GM19372 (cell line): ENCODE data around the gene ITPK1.

ENCODE experiments used
- ATAC-seq: cut with Tn5 transposase; IDR thresholded peaks from one replicate; pipeline ENCODE4 v1.9.1; 2021; ENCODE audit warnings: mild to moderate bottlenecking, low read depth, moderate library complexity; ENCODE audit not compliant: unreplicated experiment

The ITPK1 gene

GRCh38 chr14:92945544-92945943, 170.2 kb downstream of the ITPK1 start:
- no peak for ATAC-seq

GRCh38 chr14:92944976-92945375, 170.7 kb downstream of the ITPK1 start:
- ATAC-seq, result no peak

- no peak for ATAC-seq
Measured at GRCh38 chr14:92943855-92944570, 171.7 kb downstream of the ITPK1 start.

DNA sequence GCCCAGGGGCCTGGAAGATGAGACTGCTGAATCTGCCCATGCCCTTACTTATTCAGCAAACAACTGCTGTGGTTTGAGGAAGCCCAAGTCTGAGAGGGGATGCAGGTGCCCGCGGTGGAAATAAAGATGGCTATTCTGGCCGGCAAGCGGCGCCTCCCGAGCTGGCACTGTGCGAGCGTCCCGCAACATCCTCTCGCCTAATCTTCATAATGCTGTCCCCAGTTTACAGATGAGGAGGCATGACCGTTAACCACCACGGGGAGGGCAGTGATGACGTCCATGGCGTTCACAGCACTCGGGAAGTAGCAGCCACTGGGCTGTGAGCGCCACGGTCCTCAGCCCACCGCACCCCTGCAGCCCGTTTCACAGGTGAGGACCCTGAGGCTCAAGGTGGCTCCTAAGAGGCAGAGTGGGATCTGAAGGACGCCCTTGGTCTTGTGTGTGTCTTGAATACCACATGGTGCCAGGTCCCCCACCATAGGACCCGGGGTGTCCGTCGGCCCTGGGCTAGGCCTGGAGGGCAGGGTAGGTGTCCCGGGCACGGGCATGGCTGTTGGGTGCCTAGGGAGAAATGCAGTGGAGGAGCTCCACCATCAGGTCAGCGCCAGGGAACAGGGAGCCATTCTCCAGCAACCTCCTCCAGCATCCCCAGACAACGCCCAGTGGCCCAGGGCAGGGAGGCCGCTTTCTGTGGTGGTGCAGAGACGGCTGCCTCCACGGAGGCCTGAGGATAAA, 172.6 kb downstream of the ITPK1 start:
- no peak for ATAC-seq

GRCh38 chr14:92942576-92942975, 173.1 kb downstream of the ITPK1 start:
- ATAC-seq, result no peak

DNA sequence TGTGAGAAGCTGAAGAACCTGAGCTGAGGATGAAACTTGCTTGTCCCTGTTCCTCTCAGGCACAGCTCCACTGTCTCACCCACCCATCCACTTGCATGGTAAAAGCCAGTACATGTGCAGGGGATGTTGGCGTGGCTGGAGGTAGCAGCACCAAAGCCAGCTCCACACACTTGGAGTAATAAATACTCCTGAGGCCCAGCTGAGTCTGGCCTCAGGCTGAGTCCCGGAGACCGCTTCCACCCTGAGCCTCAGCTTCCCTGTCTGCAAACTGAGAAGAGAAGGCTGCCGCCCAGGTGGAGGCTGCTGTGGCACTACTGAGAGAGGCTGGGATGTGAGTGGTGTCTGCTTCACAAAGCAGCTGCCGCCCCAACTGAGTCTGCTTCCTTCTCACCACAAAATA, 173.6 kb downstream of the ITPK1 start:
- ATAC-seq, result no peak

DNA sequence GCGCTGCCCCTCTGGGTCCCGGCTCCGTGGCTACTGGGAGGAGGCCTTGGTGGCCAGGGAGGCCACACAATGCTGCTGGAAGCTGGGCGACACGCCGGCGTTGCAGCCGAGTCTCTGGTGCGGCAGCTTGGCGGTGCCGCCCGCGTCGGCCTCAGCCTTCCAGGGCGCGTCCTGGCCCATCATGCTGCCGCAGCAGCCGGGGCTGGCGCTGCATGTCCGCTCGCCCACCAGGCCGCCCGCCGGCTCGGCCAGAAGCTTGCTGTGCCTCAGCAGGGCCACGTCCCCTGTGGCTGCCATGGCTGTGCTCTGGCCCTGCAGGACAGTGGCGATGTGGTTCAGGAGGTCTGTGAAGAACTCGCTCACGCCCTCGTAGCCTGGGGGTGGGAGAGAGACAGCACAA, 174.2 kb downstream of the ITPK1 start:
- no peak for ATAC-seq

DNA sequence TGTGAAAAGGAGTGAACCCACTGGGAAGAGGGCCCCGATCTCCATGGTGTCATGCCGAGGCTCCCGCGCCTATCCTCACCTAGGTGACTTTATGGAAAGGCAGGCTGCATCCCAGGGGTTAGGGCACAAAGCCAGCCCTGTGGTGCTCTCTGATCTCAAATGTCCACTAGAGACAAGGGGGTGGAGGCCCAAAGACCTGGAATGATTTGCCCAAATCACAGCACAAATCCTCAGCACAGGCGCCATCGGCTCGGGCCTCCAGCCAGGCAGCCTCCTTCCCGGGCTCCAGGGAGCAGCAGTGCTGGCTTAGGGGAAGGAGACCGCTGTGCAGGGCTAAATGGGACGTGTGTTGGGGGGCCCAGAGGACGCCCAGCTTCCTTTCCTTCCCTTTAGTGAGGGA, 175.2 kb downstream of the ITPK1 start:
- ATAC-seq, result no peak

GRCh38 chr14:92939699-92940098, 176.0 kb downstream of the ITPK1 start:
- no peak for ATAC-seq

DNA sequence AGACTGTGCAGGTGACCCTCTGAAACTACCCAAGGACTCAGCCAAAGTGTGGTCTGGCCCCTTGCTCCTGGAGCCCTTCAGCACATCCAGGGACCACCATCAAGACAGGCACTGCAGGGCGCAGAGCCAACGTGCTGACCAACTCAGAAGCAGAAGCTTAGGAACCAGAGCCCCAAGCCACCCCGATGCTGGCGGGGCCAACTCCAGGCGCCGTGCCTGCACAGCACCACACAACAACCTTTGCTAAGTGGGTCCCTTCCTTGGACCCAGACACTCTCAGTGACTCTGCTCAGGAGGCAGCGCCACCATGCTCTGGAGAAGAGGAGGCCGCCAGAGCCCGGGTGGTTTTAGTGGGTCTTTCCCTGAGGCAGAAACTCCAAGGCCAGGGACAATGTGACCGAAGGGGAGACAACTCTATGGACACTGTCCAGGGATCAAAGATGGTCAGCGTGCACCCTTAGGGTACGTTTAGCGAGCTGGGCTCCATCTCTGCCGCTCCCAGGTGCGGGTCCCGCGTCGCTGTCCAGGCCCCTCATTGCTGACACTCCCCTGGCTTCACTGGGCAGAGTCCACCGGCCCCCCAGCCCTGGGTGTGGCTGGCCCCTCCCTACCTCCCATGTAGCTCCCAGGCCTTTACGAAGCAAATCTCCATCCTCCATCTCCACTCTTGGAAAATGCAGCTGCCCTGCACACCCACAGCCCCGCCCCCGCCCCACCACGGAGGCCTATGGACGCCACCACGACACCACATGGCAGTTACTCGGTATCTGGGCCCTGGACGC, 176.6 kb downstream of the ITPK1 start:
- no peak for ATAC-seq

GRCh38 chr14:92938235-92938875, 177.4 kb downstream of the ITPK1 start:
- no peak for ATAC-seq

- ATAC-seq, result no peak
Measured at GRCh38 chr14:92937051-92937937, 178.4 kb downstream of the ITPK1 start.

GRCh38 chr14:92936085-92936484, 179.6 kb downstream of the ITPK1 start:
- ATAC-seq, result no peak

DNA sequence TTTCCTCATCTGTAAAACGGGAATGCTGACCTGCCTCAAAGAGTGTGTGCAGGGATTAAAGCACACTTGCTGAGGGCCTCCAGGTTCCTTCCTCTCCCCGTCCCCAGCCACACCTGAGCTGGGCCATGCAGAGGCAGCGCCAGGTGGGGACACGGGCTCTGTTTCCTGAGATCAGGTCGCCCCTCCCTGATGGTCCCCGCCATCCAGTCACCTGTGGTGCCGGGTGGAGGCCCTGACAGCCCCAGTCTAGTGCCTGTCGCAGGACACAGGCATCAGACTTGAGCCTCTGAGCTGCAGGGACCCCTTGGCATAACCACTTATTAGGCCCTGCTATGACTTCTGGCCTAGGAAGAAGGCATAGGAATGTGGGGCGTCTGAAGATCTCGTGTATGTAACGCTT, 180.3 kb downstream of the ITPK1 start:
- no peak for ATAC-seq

GRCh38 chr14:92934196-92935085, 181.3 kb downstream of the ITPK1 start:
- no peak for ATAC-seq

GRCh38 chr14:92933481-92933880, 182.2 kb downstream of the ITPK1 start:
- ATAC-seq, result no peak

DNA sequence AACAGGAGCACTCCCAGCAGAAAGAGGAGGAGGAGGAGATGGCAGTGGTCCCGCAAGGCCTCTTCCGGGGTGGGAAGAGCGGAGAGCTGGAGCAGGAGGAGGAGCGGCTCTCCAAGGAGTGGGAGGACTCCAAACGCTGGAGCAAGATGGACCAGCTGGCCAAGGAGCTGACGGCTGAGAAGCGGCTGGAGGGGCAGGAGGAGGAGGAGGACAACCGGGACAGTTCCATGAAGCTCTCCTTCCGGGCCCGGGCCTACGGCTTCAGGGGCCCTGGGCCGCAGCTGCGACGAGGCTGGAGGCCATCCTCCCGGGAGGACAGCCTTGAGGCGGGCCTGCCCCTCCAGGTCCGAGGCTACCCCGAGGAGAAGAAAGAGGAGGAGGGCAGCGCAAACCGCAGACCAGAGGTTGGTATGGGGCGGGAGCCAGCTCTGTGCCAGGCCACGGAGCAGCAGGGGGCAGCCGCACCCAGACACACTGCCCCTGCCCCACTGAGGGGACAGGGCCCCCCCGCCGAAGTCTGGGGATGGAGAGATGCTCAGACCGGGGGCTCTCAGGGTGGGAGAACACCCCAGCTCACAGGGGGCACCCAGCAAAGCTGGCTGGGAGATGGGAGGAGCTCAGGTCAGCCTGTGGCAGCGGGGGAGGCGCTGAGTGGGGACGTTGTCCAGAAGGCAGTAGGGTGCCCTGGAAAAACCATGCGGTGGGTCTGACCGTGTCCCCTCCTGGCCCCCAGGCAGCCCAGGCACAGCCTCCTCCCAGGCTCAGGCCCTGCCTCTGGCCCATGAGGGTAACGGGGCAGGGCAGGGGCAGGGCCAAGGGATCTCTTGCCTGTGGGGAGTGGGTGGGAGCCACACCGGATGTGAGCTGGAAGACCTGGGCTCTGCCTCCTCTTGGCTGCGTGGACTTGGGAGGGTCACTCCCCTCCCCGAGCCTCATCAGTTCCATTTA, 183.0 kb downstream of the ITPK1 start:
- ATAC-seq, result no peak
